H1 (cell line): Measurements from ENCODE around the gene LGR4.

Experiments used
- RAD21 ChIP-seq, 2 experiments: IDR thresholded peaks in 1 of 2; conservative IDR thresholded peaks in 1 of 2; 2 replicates each; pipeline ENCODE4 v1.6.1; 2011; ENCODE audit warnings: low read depth in 2 of 2, low read length in 2 of 2, improper control_type of control experiment in 1 of 2, inconsistent platforms in 1 of 2, mild to moderate bottlenecking in 1 of 2, moderate library complexity in 1 of 2
- SIX5 ChIP-seq: IDR thresholded peaks from 2 replicates; pipeline ENCODE4 v1.6.1; 2011; ENCODE audit warnings: mild to moderate bottlenecking, low read depth, low read length
- ZNF274 ChIP-seq: IDR thresholded peaks from 2 replicates; pipeline ENCODE4 v1.7.0; 2012; ENCODE audit warnings: low read length, borderline replicate concordance; ENCODE audit errors: extremely low read depth
- TF ChIP-seq, protein P1 (sequence below), 3 experiments: IDR thresholded peaks; 1 replicate in 2 of 3; 2 replicates in 1 of 3; pipeline versions ENCODE4 v1.5.1 to v1.6.1; 2011; ENCODE audit warnings: low read length in 3 of 3, mild to moderate bottlenecking in 3 of 3, inconsistent platforms in 2 of 3, low read depth in 1 of 3, moderate library complexity in 1 of 3; ENCODE audit not compliant: insufficient read depth in 1 of 3; ENCODE audit errors: control extremely low read depth in 1 of 3

GRCh38 chr11:27520226-27520625 is 47.6 kb upstream of the LGR4 start:
- TF ChIP-seq ZNF274 (no peak), SIX5 (no peak), RAD21 (IDR thresholded peaks at IDR 0.05 in 1 of 2, conservative IDR thresholded peaks at IDR 0.05 in 1 of 2; ENCODE audit: low read depth in 2 of 2, low read length in 2 of 2) (no peak)
- TF ChIP-seq, protein P1, sequence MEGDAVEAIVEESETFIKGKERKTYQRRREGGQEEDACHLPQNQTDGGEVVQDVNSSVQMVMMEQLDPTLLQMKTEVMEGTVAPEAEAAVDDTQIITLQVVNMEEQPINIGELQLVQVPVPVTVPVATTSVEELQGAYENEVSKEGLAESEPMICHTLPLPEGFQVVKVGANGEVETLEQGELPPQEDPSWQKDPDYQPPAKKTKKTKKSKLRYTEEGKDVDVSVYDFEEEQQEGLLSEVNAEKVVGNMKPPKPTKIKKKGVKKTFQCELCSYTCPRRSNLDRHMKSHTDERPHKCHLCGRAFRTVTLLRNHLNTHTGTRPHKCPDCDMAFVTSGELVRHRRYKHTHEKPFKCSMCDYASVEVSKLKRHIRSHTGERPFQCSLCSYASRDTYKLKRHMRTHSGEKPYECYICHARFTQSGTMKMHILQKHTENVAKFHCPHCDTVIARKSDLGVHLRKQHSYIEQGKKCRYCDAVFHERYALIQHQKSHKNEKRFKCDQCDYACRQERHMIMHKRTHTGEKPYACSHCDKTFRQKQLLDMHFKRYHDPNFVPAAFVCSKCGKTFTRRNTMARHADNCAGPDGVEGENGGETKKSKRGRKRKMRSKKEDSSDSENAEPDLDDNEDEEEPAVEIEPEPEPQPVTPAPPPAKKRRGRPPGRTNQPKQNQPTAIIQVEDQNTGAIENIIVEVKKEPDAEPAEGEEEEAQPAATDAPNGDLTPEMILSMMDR (IDR thresholded peaks at IDR 0.05; ENCODE audit: control extremely low read depth in 1 of 3, insufficient read depth in 1 of 3, low read depth in 1 of 3, low read length in 3 of 3), result no peak
